ENCODE measurements around the gene S100A6. TPM values are rescaled to one million over a fixed set of nuclear protein-coding genes. Genes with fewer than 3 reads are reported as not detected.
"Not testable (repeated sequence)": the region's sequence is repeated elsewhere in the genome, so short reads cannot be mapped to it uniquely, and the experiment has no call there.

The S100A6 gene
- total RNA-seq, 1 experiment from 2014 or later: 2,572 TPM

GRCh38 chr1:153520818-153521476 lies 14.8 kb downstream of the S100A6 start:
- H3K9ac ChIP-seq (ENCODE audit: low read length): no peak overlapping the region
- ChIA-PET CTCF (interaction anchor here (1.1 to 1.6 kb wide), 2 partner anchors 13 to 47 kb away, joined by 6 read pairs; no protein-coding TSS in a partner anchor), POLR2A (ENCODE audit: unreplicated experiment) (interaction anchor here (0.6 to 0.7 kb wide), 2 partner anchors 14 to 60 kb away, joined by 3 to 4 read pairs; no protein-coding TSS in a partner anchor)
- no peaks in the 10 kb centered on the region for H3K79me2 ChIP-seq (ENCODE audit: low read length)
- H3F3A ChIP-seq (ENCODE audit: low read length, unreplicated experiment): no peaks in the 10 kb centered on the region
- no peaks in the 10 kb centered on the region for H3K27me3 ChIP-seq (ENCODE audit: low read length)
- 0 out of 2 replicates have a peak overlapping the region, but pooled peaks have one; percentile 1 for H3K27ac ChIP-seq (ENCODE audit: low read length)
- no peak overlapping the region for H3K4me3 ChIP-seq (ENCODE audit: low read length)
- H3K9me3 ChIP-seq (ENCODE audit: low read length): no peaks in the 10 kb centered on the region
- ATAC-seq (peak; percentile 56), DNase-seq (peak; percentile 46)
- H3K36me3 ChIP-seq (ENCODE audit: low read depth, low read length): no peaks in the 10 kb centered on the region
- H3K4me2 ChIP-seq (ENCODE audit: low read length): peak overlapping the region; percentile 5; the same call in 1 of the 2 replicates
- TF ChIP-seq EZH2 (IDR thresholded peaks at IDR 0.05; ENCODE audit: low read length, unreplicated experiment) (no peak), EZH2phosphoT487 (IDR thresholded peaks at IDR 0.05; ENCODE audit: borderline replicate concordance, low read length) (no peak)
- TF ChIP-seq, protein P1, sequence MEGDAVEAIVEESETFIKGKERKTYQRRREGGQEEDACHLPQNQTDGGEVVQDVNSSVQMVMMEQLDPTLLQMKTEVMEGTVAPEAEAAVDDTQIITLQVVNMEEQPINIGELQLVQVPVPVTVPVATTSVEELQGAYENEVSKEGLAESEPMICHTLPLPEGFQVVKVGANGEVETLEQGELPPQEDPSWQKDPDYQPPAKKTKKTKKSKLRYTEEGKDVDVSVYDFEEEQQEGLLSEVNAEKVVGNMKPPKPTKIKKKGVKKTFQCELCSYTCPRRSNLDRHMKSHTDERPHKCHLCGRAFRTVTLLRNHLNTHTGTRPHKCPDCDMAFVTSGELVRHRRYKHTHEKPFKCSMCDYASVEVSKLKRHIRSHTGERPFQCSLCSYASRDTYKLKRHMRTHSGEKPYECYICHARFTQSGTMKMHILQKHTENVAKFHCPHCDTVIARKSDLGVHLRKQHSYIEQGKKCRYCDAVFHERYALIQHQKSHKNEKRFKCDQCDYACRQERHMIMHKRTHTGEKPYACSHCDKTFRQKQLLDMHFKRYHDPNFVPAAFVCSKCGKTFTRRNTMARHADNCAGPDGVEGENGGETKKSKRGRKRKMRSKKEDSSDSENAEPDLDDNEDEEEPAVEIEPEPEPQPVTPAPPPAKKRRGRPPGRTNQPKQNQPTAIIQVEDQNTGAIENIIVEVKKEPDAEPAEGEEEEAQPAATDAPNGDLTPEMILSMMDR (conservative IDR thresholded peaks at IDR 0.05; ENCODE audit: low read depth, low read length): no peak
- H3K9me2 ChIP-seq (replicated peaks; ENCODE audit: low read length): no peaks in the 10 kb centered on the region
- intact Hi-C loops (cut with micrococcal nuclease): no loop called here
- BruUV-seq (replicated peaks): no TSS peak
- peak overlapping the region; percentile 4; the same call in 1 of the 2 replicates for H2AFZ ChIP-seq (ENCODE audit: low read length)
- H3K4me1 ChIP-seq (ENCODE audit: insufficient read depth, low read length): peaks cover 18% of the 10 kb centered on the region
- no peaks in the 10 kb centered on the region for H4K20me1 ChIP-seq (ENCODE audit: low read length)

GRCh38 chr1:153520137-153520691 lies 15.6 kb downstream of the S100A6 start:
- H3K27ac ChIP-seq (ENCODE audit: low read length); H3K4me2 ChIP-seq (ENCODE audit: low read length); H3K9ac ChIP-seq (ENCODE audit: low read length); H3K79me2 ChIP-seq (ENCODE audit: low read length); H3K9me3 ChIP-seq (ENCODE audit: low read length); DNase-seq; H3F3A ChIP-seq (ENCODE audit: low read length, unreplicated experiment); H3K27me3 ChIP-seq (ENCODE audit: low read length); ATAC-seq; H2AFZ ChIP-seq (ENCODE audit: low read length); BruUV-seq (replicated peaks); H3K36me3 ChIP-seq (ENCODE audit: low read depth, low read length); H3K4me3 ChIP-seq (ENCODE audit: low read length); H4K20me1 ChIP-seq (ENCODE audit: low read length); intact Hi-C loops (cut with micrococcal nuclease); H3K9me2 ChIP-seq (replicated peaks; ENCODE audit: low read length): not testable (repeated sequence)
- CTCF ChIA-PET: interaction anchor here (1.1 to 1.6 kb wide), 2 partner anchors 13 to 48 kb away, joined by 6 read pairs; no protein-coding TSS in a partner anchor
- H3K4me1 ChIP-seq (ENCODE audit: insufficient read depth, low read length): peaks cover 25% of the 10 kb centered on the region
- POLR2A ChIA-PET (ENCODE audit: unreplicated experiment): interaction anchor here (0.6 kb wide), 1 partner anchor 446 kb away, joined by 3 read pairs; no protein-coding TSS in a partner anchor

GRCh38 chr1:153519242-153519641 lies 16.5 kb downstream of the S100A6 start:
- TF ChIP-seq, protein P1 (conservative IDR thresholded peaks at IDR 0.05; ENCODE audit: low read depth, low read length): no peak
- TF ChIP-seq EZH2 (IDR thresholded peaks at IDR 0.05; ENCODE audit: low read length, unreplicated experiment) (no peak), EZH2phosphoT487 (IDR thresholded peaks at IDR 0.05; ENCODE audit: borderline replicate concordance, low read length) (no peak)
- intact Hi-C loops (cut with micrococcal nuclease): no loop called here
- H3K27me3 ChIP-seq (ENCODE audit: low read length): no peaks in the 10 kb centered on the region
- H3K4me3 ChIP-seq (ENCODE audit: low read length): no peak overlapping the region
- no peaks in the 10 kb centered on the region for H3K9me3 ChIP-seq (ENCODE audit: low read length)
- no peaks in the 10 kb centered on the region for H3K9me2 ChIP-seq (replicated peaks; ENCODE audit: low read length)
- no peaks in the 10 kb centered on the region for H3K79me2 ChIP-seq (ENCODE audit: low read length)
- ATAC-seq: no peak
- no peak overlapping the region for H3K9ac ChIP-seq (ENCODE audit: low read length)
- DNase-seq: no peak
- no peak overlapping the region for H3K4me2 ChIP-seq (ENCODE audit: low read length)
- no peak overlapping the region for H2AFZ ChIP-seq (ENCODE audit: low read length)
- no peaks in the 10 kb centered on the region for H4K20me1 ChIP-seq (ENCODE audit: low read length)
- peaks cover 32% of the 10 kb centered on the region for H3K4me1 ChIP-seq (ENCODE audit: insufficient read depth, low read length)
- H3F3A ChIP-seq (ENCODE audit: low read length, unreplicated experiment): no peaks in the 10 kb centered on the region
- H3K27ac ChIP-seq (ENCODE audit: low read length): no peak overlapping the region
- no TSS peak for BruUV-seq (replicated peaks)
- no peaks in the 10 kb centered on the region for H3K36me3 ChIP-seq (ENCODE audit: low read depth, low read length)
- POLR2A ChIA-PET (ENCODE audit: unreplicated experiment): no interaction called here
- CTCF ChIA-PET: no interaction called here
